Measurements from ENCODE around the gene ACTN4.
"Not testable (repeated sequence)": the region's sequence is repeated elsewhere in the genome, so short reads cannot be mapped to it uniquely, and the experiment has no call there.

ACTN4 gene

GRCh38 chr19:38737921-38738737 lies 90.7 kb downstream of the ACTN4 start:
- DNase-seq (ENCODE audit: low read depth) = no peak

DNA sequence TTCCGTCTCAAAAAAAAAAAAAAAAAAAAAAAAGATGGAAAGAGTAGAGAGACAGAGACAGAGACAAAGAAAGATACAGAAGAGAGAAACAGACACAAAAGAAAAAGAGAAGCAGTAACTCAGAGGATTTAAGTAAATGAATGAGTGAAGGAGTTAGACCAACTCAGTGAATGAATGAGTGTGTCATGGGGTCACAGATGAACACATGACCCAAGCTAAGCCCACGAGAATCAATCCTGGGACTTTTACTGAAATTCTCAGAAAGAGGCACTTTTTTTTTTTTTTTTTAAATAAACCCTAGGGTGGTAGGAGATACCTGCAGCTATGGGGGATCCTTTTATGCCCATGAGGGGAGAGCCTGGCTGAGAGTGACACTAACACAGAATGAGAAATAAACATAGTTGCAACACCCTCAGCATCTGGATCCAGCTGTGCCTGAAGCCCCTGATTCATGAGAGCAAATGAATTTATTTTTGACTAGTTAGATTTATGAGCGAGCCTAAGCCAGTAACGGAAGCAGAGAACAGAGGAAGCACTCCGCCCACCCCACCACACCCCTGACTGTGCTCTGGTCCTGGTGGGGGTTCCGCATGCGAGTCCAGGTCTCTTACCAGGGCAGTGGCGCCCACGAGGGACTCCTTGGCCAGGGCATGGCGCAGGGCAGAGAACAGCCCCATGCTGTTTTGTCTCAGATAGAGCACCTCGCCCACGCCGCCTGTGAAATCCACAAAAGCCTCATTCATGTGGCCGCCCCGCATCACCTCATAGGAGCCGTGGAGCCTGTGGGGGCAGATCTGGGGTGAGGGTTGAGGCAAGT lies 92.2 kb downstream of the ACTN4 start:
- DNase-seq (ENCODE audit: low read depth) = no peak

- DNase-seq (ENCODE audit: low read depth) = no peak
These were observed 92.8 kb downstream of the ACTN4 start for GRCh38 chr19:38740257-38740592.

GRCh38 chr19:38740932-38741331 lies 93.5 kb downstream of the ACTN4 start:
- DNase-seq (ENCODE audit: low read depth) = no peak

DNA sequence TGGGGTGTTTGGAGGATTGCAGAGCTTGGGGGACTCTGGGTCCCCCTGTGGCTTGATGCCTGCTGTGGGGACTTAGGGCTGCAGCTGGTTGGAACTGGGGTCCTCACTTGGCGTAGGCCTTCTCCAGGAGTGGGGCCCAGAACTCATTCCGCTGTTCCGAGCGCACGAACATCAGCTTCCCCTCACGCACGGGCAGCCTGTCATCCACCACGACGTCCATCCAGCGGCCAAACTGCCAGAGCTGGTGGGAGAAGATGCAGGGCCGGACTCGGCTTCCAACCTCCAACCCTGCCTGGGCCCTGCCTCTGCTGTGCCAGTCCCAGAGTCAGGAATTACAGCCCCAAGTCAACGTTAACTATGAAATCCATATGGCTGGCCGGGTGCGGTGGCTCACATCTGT lies 94.2 kb downstream of the ACTN4 start:
- DNase-seq (ENCODE audit: low read depth) = no peak

- DNase-seq (ENCODE audit: low read depth) = no peak
These were observed 94.8 kb downstream of the ACTN4 start for GRCh38 chr19:38742296-38742695.

- no peak for DNase-seq (ENCODE audit: low read depth)
These were observed 95.5 kb downstream of the ACTN4 start for GRCh38 chr19:38742906-38743305.

DNA sequence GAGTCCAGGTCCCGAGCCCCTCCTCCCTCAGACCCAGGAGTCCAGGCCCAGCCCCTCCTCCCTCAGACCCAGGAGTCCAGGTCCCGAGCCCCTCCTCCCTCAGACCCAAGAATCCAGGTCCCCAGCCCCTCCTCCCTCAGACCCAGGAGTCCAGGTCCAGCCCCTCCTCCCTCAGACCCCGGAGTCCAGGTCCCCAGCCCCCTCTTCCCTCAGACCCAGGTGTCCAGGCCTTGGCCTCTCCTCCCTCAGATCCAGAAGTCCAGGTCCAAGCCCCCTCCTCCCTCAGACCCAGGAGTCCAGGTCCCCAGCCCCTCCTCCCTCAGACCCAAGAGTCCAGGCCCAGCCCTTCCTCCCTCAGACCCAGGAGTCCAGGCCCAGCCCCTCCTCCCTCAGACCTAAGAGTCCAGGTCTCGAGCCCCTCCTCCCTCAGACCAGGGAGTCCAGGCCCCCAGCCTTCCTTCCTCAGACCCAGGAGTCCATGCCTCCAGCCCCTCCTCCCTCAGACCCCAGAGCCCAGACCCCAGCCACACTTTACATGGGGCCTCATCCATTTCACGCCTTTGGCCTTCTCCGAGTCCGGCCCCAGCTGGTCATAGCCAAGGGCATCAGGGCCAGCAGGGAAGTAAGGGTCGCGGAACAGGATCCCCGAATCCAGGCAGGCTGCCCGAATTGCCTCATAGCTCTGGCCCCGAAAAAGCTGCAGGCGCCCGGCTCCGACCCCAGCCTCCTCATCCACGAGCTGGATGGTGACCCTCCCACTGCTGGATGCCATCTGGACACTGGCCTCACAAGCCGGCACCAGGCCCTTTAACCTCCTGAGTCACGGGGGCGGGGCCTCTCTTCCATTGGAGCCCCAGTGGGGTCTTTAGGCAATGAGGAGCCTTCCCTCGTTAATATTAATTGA lies 96.2 kb downstream of the ACTN4 start:
- DNase-seq (ENCODE audit: low read depth) = no peak

GRCh38 chr19:38744298-38744681 lies 96.8 kb downstream of the ACTN4 start, which contains the start of gene CAPN12:
Gene CAPN12 (minus strand): TSS chr19:38744474. CDS start chr19:38744165, 309 bp downstream.
- no peak for DNase-seq (ENCODE audit: low read depth)

GRCh38 chr19:38744874-38745273 lies 97.4 kb downstream of the ACTN4 start:
- no peak for DNase-seq (ENCODE audit: low read depth)

GRCh38 chr19:38745316-38745715 lies 97.9 kb downstream of the ACTN4 start:
- DNase-seq (ENCODE audit: low read depth) = no peak

GRCh38 chr19:38753783-38754182 lies 106.3 kb downstream of the ACTN4 start:
- DNase-seq (ENCODE audit: low read depth) = not testable (repeated sequence)

DNA sequence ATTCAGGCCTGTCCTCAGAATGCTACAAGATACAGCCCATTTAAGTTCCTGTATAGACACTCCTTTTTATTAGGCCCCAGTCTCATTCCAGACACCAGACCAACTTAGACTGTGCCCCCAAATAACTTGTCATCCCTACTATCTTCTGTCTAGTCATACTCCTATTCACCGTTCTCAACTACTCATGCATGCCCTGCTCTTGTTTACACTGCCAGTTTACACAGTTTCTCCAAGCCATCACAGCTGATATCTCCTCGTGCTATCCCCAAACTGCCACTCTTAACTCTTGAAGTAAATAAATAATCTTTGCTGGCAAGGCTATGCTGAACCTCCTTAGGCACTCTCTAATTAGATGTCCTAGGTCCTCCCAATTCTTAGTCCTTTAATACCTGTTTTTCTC lies 106.7 kb downstream of the ACTN4 start:
- DNase-seq (ENCODE audit: low read depth) = not testable (repeated sequence)

GRCh38 chr19:38759590-38760003 lies 112.1 kb downstream of the ACTN4 start:
- no peak for DNase-seq (ENCODE audit: low read depth)

DNA sequence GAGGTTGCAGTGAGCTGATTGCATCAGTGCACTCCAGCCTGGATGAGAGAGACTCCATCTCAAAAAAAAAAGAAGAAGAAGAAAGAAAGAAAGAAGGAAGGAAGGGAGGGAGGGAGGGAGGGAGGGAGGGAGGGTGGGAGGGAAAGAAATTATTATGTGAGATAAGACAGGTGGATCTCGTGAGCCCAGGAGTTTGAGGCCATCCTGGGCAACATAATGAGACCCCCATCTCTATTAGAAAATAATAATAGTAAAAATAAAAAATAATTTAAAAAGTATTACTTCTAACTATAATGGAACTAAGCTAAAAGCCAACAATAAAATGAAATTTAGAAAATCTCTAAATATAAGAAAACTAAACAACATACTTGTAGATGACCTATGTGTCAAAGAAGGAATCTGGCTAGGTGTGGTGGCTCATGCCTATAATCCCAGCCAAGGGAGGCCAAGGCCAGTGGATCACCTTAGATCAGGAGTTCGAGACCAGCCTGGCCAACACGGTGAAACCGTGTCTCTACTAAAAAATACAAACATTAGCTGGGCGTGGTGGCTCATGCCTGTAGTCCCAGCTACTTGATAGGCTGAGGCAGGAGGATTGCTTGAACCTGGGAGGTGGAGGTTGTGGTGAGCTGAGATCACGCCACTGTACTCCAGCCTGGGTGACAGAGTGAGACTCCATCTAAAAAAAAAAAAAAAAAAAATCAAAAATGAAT lies 113.5 kb downstream of the ACTN4 start:
- not testable (repeated sequence) for DNase-seq (ENCODE audit: low read depth)

GRCh38 chr19:38761884-38762389 lies 114.5 kb downstream of the ACTN4 start:
- DNase-seq (ENCODE audit: low read depth) = not testable (repeated sequence)

DNA sequence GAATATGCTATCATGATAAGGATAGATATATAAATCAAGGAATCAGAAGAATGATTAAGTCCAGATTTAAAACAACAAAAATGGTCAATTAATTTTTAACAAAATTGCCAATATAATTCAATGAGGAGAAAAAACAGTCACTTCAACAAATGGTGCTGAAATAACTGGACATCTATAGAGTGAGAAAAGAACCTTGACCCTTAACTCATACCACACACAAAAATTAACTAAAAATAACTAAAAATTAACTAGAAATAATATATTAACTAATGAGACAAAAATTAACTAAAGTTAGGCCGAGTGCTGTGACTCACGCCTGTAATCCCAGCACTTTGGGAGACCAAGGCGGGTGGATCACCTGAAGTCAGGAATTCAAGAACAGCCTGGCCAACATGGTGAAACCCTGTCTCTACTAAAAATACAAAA lies 116.4 kb downstream of the ACTN4 start:
- no peak for DNase-seq (ENCODE audit: low read depth)

GRCh38 chr19:38765214-38765613 lies 117.8 kb downstream of the ACTN4 start:
- no peak for DNase-seq (ENCODE audit: low read depth)

- no peak for DNase-seq (ENCODE audit: low read depth)
These were observed 119.0 kb downstream of the ACTN4 start for GRCh38 chr19:38766276-38767047.

DNA sequence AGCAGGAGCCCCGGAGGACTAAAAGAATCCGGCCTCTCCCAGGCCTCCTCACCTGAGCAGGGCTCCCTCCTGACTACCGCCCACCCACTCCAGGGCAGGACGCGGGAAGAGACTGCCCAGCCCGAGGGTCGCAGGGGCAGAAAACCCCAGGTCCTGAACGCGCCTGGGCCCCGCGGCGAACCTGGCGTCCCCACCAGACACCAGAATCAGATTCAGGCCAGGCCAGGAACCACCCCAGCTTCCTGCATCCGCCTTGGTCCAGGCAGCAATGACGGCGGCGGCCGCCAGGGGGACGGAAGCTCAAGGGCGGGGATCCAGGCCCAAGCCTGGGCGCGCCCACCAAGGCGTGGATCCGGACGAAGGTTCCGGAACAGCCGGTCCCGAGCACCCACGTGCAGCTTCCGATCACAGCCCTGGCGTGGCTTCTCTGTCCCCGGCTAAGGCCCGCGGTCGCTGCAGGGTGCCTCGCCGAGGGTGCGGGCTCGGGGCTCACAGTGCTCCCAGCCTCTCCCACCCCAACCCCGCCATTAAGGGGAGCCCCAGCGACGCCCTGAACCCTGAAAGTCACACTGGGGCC lies 122.3 kb downstream of the ACTN4 start:
- DNase-seq (ENCODE audit: low read depth) = peak; percentile 89
